Measurements from ENCODE around the gene PRKG1.

- TF ChIP-seq CTCF (conservative IDR thresholded peaks at IDR 0.05; ENCODE audit: low read length) (no peak), EZH2phosphoT487 (IDR thresholded peaks at IDR 0.05; ENCODE audit: borderline replicate concordance) (no peak)
These were observed 574.8 kb downstream of the PRKG1 start for GRCh38 chr10:51649064-51649463.

Data from Loucy (cell line).